ENCODE results near the gene LBX1. TPM values are rescaled to one million over a fixed set of nuclear protein-coding genes. Genes with fewer than 3 reads are reported as not detected.

Gene LBX1
- total RNA-seq, 1 donor from 2014 or later: not detected

- no peak for DNase-seq (ENCODE audit: extremely low spot score in 2 of 2)
- Histone ChIP-seq H3K27ac (no peak overlapping the region), H3K9me3 (no peaks in the 10 kb centered on the region), H3K4me1 (peaks cover 11% of the 10 kb centered on the region), H3K27me3 (peaks cover 10% of the 10 kb centered on the region), H3K4me3 (no peak overlapping the region), H3K36me3 (no peaks in the 10 kb centered on the region)
- TF ChIP-seq POLR2A (IDR thresholded peaks at IDR 0.05): no peak
- TF ChIP-seq CTCF (IDR thresholded peaks at IDR 0.05): no peak
- no peak for TF ChIP-seq POLR2AphosphoS5 (IDR thresholded peaks at IDR 0.05; ENCODE audit: insufficient read depth in 1 of 2, low read depth in 1 of 2)
- intact Hi-C loops (cut with DNase I): no loop called here
Measured at GRCh38 chr10:101236376-101237080, 7.3 kb upstream of the LBX1 start.

GRCh38 chr10:101235766-101236165, 6.5 kb upstream of the LBX1 start:
- Histone ChIP-seq H3K9me3 (no peaks in the 10 kb centered on the region), H3K27ac (no peak overlapping the region), H3K4me3 (no peak overlapping the region), H3K36me3 (no peaks in the 10 kb centered on the region), H3K27me3 (peaks cover 10% of the 10 kb centered on the region), H3K4me1 (peaks cover 11% of the 10 kb centered on the region)
- no peak for TF ChIP-seq POLR2A (IDR thresholded peaks at IDR 0.05)
- TF ChIP-seq POLR2AphosphoS5 (IDR thresholded peaks at IDR 0.05; ENCODE audit: insufficient read depth in 1 of 2, low read depth in 1 of 2): no peak
- no peak for TF ChIP-seq CTCF (IDR thresholded peaks at IDR 0.05)
- intact Hi-C loops (cut with DNase I): no loop called here
- DNase-seq (ENCODE audit: extremely low spot score in 2 of 2): no peak

GRCh38 chr10:101234333-101234732, 5.1 kb upstream of the LBX1 start:
- Histone ChIP-seq H3K27me3 (peaks cover 22% of the 10 kb centered on the region), H3K9me3 (no peaks in the 10 kb centered on the region), H3K36me3 (no peaks in the 10 kb centered on the region), H3K4me3 (no peak overlapping the region), H3K27ac (no peak overlapping the region), H3K4me1 (peaks cover 22% of the 10 kb centered on the region)
- intact Hi-C loops (cut with DNase I): no loop called here
- TF ChIP-seq CTCF (IDR thresholded peaks at IDR 0.05) (no peak), POLR2A (IDR thresholded peaks at IDR 0.05) (no peak), POLR2AphosphoS5 (IDR thresholded peaks at IDR 0.05; ENCODE audit: insufficient read depth in 1 of 2, low read depth in 1 of 2) (no peak)
- no peak for DNase-seq (ENCODE audit: extremely low spot score in 2 of 2)

- Histone ChIP-seq H3K4me1 (peaks cover 26% of the 10 kb centered on the region), H3K27ac (no peak overlapping the region), H3K27me3 (peaks cover 22% of the 10 kb centered on the region), H3K4me3 (no peak overlapping the region), H3K36me3 (no peaks in the 10 kb centered on the region), H3K9me3 (no peaks in the 10 kb centered on the region)
- TF ChIP-seq CTCF (IDR thresholded peaks at IDR 0.05) (no peak), POLR2A (IDR thresholded peaks at IDR 0.05) (no peak), POLR2AphosphoS5 (IDR thresholded peaks at IDR 0.05; ENCODE audit: insufficient read depth in 1 of 2, low read depth in 1 of 2) (no peak)
- DNase-seq (ENCODE audit: extremely low spot score in 2 of 2): no peak
- intact Hi-C loops (cut with DNase I): no loop called here
Measured at GRCh38 chr10:101233863-101234262, 4.6 kb upstream of the LBX1 start.

GRCh38 chr10:101233443-101233842, 4.2 kb upstream of the LBX1 start:
- Histone ChIP-seq H3K4me3 (no peak overlapping the region), H3K36me3 (no peaks in the 10 kb centered on the region), H3K27ac (no peak overlapping the region), H3K27me3 (peaks cover 23% of the 10 kb centered on the region), H3K9me3 (no peaks in the 10 kb centered on the region), H3K4me1 (peaks cover 29% of the 10 kb centered on the region)
- no peak for DNase-seq (ENCODE audit: extremely low spot score in 2 of 2)
- no peak for TF ChIP-seq POLR2AphosphoS5 (IDR thresholded peaks at IDR 0.05; ENCODE audit: insufficient read depth in 1 of 2, low read depth in 1 of 2)
- TF ChIP-seq CTCF (IDR thresholded peaks at IDR 0.05): no peak
- no peak for TF ChIP-seq POLR2A (IDR thresholded peaks at IDR 0.05)
- intact Hi-C loops (cut with DNase I): no loop called here

Data from vagina (tissue), 2 donors.